Mesothelial cell of epicardium (in vitro differentiated cells): ENCODE measurements around the gene SLC12A6. TPM values are rescaled to one million over a fixed set of nuclear protein-coding genes. Genes with fewer than 3 reads are reported as not detected.

Source experiments
- DNase-seq, 2 experiments: peaks; one replicate each; pipeline ENCODE4 v3.0.0; 2021; ENCODE audit warnings: low spot score in 2 of 2; ENCODE audit not compliant: unreplicated experiment in 2 of 2
- H3K27ac Mint-ChIP-seq: 2 replicates; pipeline ENCODE4 v1.8.0; 2021; ENCODE audit warnings: mixed read lengths
- H3K27me3 Mint-ChIP-seq: 2 replicates; pipeline ENCODE4 v1.8.0; 2021; ENCODE audit warnings: low read depth, mixed read lengths
- H3K36me3 Mint-ChIP-seq: 2 replicates; pipeline ENCODE4 v1.8.0; 2021; ENCODE audit warnings: mixed read lengths
- H3K4me1 Mint-ChIP-seq: 2 replicates; pipeline ENCODE4 v1.8.0; 2021; ENCODE audit warnings: mixed read lengths
- H3K4me3 Mint-ChIP-seq: 2 replicates; pipeline ENCODE4 v1.8.0; 2021; ENCODE audit warnings: mild to moderate bottlenecking, moderate library complexity, mixed read lengths
- H3K9me3 Mint-ChIP-seq: 2 replicates; pipeline ENCODE4 v1.8.0; 2021; ENCODE audit warnings: mixed read lengths
- CTCF ChIP-seq: fragments of 200-600 bp; sonication (generic); IDR thresholded peaks from one replicate; pipeline ENCODE4 v1.5.0; 2021; ENCODE audit warnings: antibody characterized with exemption; ENCODE audit not compliant: unreplicated experiment
- total RNA-seq: library from RNA; stranded (reverse); gene quantifications from 3 replicates; pipeline ENCODE4 v1.2.1, GENCODE V29; 2021

SLC12A6 gene
- total RNA-seq, 1 donor from 2014 or later = 23.7 TPM

GRCh38 chr15:34275721-34276120, 61.9 kb downstream of the SLC12A6 start:
- Mint-ChIP-seq H3K4me3 (no peak overlapping the region), H3K4me1 (no peaks in the 10 kb centered on the region), H3K36me3 (peaks cover 2% of the 10 kb centered on the region), H3K9me3 (peaks cover 5% of the 10 kb centered on the region), H3K27me3 (no peaks in the 10 kb centered on the region), H3K27ac (no peak overlapping the region)
- no peak for TF ChIP-seq CTCF
- no peak for DNase-seq

- H3K4me3 Mint-ChIP-seq = no peak overlapping the region
- no peak for TF ChIP-seq CTCF
- no peaks in the 10 kb centered on the region for H3K36me3 Mint-ChIP-seq
- no peak for DNase-seq
- no peaks in the 10 kb centered on the region for H3K27me3 Mint-ChIP-seq
- no peaks in the 10 kb centered on the region for H3K4me1 Mint-ChIP-seq
- H3K27ac Mint-ChIP-seq = no peak overlapping the region
- no peaks in the 10 kb centered on the region for H3K9me3 Mint-ChIP-seq
These were observed 62.4 kb downstream of the SLC12A6 start for GRCh38 chr15:34275154-34275553.

- no peaks in the 10 kb centered on the region for H3K9me3 Mint-ChIP-seq
- H3K4me3 Mint-ChIP-seq = no peak overlapping the region
- no peak overlapping the region for H3K27ac Mint-ChIP-seq
- no peaks in the 10 kb centered on the region for H3K4me1 Mint-ChIP-seq
- no peak for TF ChIP-seq CTCF
- H3K36me3 Mint-ChIP-seq = no peaks in the 10 kb centered on the region
- no peaks in the 10 kb centered on the region for H3K27me3 Mint-ChIP-seq
- no peak for DNase-seq
These were observed 66.1 kb downstream of the SLC12A6 start for GRCh38 chr15:34271493-34271892.

GRCh38 chr15:34266751-34267150, 70.8 kb downstream of the SLC12A6 start:
- DNase-seq = no peak
- Mint-ChIP-seq H3K27me3 (no peaks in the 10 kb centered on the region), H3K4me3 (no peak overlapping the region), H3K27ac (no peak overlapping the region), H3K9me3 (no peaks in the 10 kb centered on the region), H3K4me1 (peaks cover 5% of the 10 kb centered on the region), H3K36me3 (no peaks in the 10 kb centered on the region)
- no peak for TF ChIP-seq CTCF

- no peak for DNase-seq
- Mint-ChIP-seq H3K4me3 (no peak overlapping the region), H3K36me3 (no peaks in the 10 kb centered on the region), H3K27me3 (no peaks in the 10 kb centered on the region), H3K27ac (no peak overlapping the region), H3K9me3 (no peaks in the 10 kb centered on the region), H3K4me1 (peaks cover 5% of the 10 kb centered on the region)
- TF ChIP-seq CTCF = no peak
These were observed 73.5 kb downstream of the SLC12A6 start for GRCh38 chr15:34264076-34264475.

- H3K9me3 Mint-ChIP-seq = no peaks in the 10 kb centered on the region
- peaks cover 5% of the 10 kb centered on the region for H3K4me1 Mint-ChIP-seq
- peaks cover 2% of the 10 kb centered on the region for H3K36me3 Mint-ChIP-seq
- no peak overlapping the region for H3K4me3 Mint-ChIP-seq
- no peaks in the 10 kb centered on the region for H3K27me3 Mint-ChIP-seq
- DNase-seq = no peak
- TF ChIP-seq CTCF = no peak
- no peak overlapping the region for H3K27ac Mint-ChIP-seq
These were observed 75.2 kb downstream of the SLC12A6 start for GRCh38 chr15:34262362-34262761.
